CD4-positive, alpha-beta T cell (primary cell): ENCODE results near the gene PRKCSH. TPM values are rescaled to one million over a fixed set of nuclear protein-coding genes. Genes with fewer than 3 reads are reported as not detected.
"Not testable (repeated sequence)": the region's sequence is repeated elsewhere in the genome, so short reads cannot be mapped to it uniquely, and the experiment has no call there.

Experiments
- ATAC-seq: fragments of 200-7000 bp; cut with Tn5 transposase; one replicate; pipeline ENCODE4 v1.10.0; 2022; ENCODE audit warnings: mild to moderate bottlenecking; ENCODE audit not compliant: poor library complexity
- CTCF ChIA-PET: fragments of 350-600 bp; sonication (Branson Sonifier 250); formaldehyde crosslinking; loops from one replicate; lab custom pipeline; 2021; ENCODE audit warnings: antibody characterized with exemption, inconsistent platforms; lab: Charles Lee
- POLR2A ChIA-PET: fragments of 350-600 bp; sonication (Branson Sonifier 250); formaldehyde crosslinking; loops from one replicate; lab custom pipeline; 2021; ENCODE audit warnings: antibody characterized with exemption, inconsistent platforms; lab: Charles Lee
- DNase-seq, 14 experiments: peaks; one replicate each; pipeline ENCODE4 v3.0.0-alpha.2; 2013 to 2020; ENCODE audit warnings: mixed read lengths in 2 of 14
- H3K27ac ChIP-seq, 2 donors: one replicate each; pipeline versions ENCODE4 v1.5.1 to v1.7.0; 2013; ENCODE audit warnings: low read length in 2 of 2, low read depth in 1 of 2, mild to moderate bottlenecking in 1 of 2
- H3K27me3 ChIP-seq, 2 experiments: 1 replicate in 1 of 2; 2 replicates in 1 of 2; pipeline versions ENCODE4 v1.6.1 to v1.7.0; 2013; ENCODE audit warnings: low read length in 2 of 2, control low read depth in 1 of 2, mild to moderate bottlenecking in 1 of 2, moderate library complexity in 1 of 2; ENCODE audit not compliant: insufficient read depth in 2 of 2, control insufficient read depth in 1 of 2
- H3K36me3 ChIP-seq: one replicate; pipeline ENCODE4 v1.6.1; 2013; ENCODE audit warnings: low read length, control low read depth; ENCODE audit not compliant: insufficient read depth
- H3K4me1 ChIP-seq: one replicate; pipeline ENCODE4 v1.6.1; 2013; ENCODE audit warnings: low read length, control low read depth; ENCODE audit not compliant: insufficient read depth
- H3K4me3 ChIP-seq: one replicate; pipeline ENCODE4 v1.5.1; 2013; ENCODE audit warnings: mild to moderate bottlenecking, low read length, moderate library complexity
- H3K9me3 ChIP-seq, 2 experiments: 1 replicate in 1 of 2; 2 replicates in 1 of 2; pipeline versions ENCODE4 v1.6.1 to v1.7.0; 2013; ENCODE audit warnings: low read length in 2 of 2, mild to moderate bottlenecking in 2 of 2, control low read depth in 1 of 2, moderate library complexity in 1 of 2; ENCODE audit not compliant: control insufficient read depth in 1 of 2, insufficient read depth in 1 of 2
- H3K27ac Mint-ChIP-seq: one replicate; pipeline ENCODE4 v1.8.0; 2020; ENCODE audit warnings: mixed read lengths
- H3K27me3 Mint-ChIP-seq: one replicate; pipeline ENCODE4 v1.8.0; 2021; ENCODE audit warnings: mixed read lengths
- H3K36me3 Mint-ChIP-seq: one replicate; pipeline ENCODE4 v1.8.0; 2021; ENCODE audit warnings: low read depth, mixed read lengths
- H3K4me1 Mint-ChIP-seq: one replicate; pipeline ENCODE4 v1.8.0; 2021; ENCODE audit warnings: low read depth, mixed read lengths
- H3K4me3 Mint-ChIP-seq: one replicate; pipeline ENCODE4 v1.8.0; 2020; ENCODE audit warnings: mild to moderate bottlenecking, mixed read lengths
- H3K9me3 Mint-ChIP-seq: one replicate; pipeline ENCODE4 v1.8.0; 2020; ENCODE audit warnings: mixed read lengths
- CTCF ChIP-seq: fragments of 200-600 bp; IDR thresholded peaks from one replicate; pipeline ENCODE4 v1.8.0; 2022; ENCODE audit warnings: antibody characterized with exemption, mild to moderate bottlenecking
- intact Hi-C, 2 experiments: fragments of 100-400 bp; cut with DNase I in 1 of 2; cut with micrococcal nuclease in 1 of 2; formaldehyde crosslinking; loops; one replicate each; pipeline versions ENCODE4 v1.15.1 to v1.9.0; 2023 to 2025; cut with DNase I, micrococcal nuclease
- total RNA-seq, 174 experiments: library from RNA in 2 of 174; stranded (reverse) in 2 of 174; gene quantifications; one replicate each; pipeline ENCODE4 v1.2.3 and lab custom pipeline; 2021 to 2026

PRKCSH gene
- total RNA-seq, 2 experiments from 2014 or later = 257 to 260 TPM

DNA sequence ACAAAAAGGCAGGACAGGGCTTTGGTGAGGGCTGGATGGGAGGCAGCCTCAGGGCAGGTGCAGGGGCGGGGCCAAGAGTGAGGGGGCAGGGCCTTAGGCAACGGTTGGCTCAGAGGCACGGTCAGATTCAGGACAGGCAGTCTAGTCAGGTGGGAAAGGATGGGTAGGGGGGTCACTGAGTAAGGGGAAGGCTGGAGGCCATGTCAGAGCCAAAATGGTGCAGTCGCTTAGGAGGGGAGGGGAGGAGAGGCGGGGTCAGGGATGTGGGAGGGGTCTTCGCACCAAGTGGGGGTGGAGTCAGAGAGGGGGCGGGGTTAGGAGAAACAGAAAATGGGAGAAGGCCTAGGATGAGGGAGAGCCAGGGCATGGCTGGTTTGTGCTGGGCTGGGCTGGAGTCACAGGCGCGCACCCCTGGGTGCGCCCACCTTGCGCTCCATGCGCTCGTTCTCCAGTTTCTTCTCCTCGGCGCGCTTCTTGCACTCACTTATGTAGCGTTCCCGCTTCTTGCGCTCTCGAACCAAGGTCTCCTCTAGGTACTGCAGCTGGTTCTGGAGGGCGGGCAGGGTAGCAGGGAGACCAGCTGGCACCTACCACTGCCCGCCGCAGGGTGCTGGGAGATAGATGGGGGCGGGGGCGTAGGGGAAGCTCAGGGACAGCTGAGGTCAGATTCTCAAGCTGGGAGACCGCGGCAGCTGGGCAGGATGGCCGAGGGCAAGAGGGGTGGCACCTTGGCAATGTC is 9.5 kb upstream of the PRKCSH start:
- CTCF ChIA-PET = interaction anchor here (1.4 kb wide), 1 partner anchor 9 kb away, joined by 4 read pairs; the partner anchor contains the start of genes ODAD3 and PRKCSH

DNA sequence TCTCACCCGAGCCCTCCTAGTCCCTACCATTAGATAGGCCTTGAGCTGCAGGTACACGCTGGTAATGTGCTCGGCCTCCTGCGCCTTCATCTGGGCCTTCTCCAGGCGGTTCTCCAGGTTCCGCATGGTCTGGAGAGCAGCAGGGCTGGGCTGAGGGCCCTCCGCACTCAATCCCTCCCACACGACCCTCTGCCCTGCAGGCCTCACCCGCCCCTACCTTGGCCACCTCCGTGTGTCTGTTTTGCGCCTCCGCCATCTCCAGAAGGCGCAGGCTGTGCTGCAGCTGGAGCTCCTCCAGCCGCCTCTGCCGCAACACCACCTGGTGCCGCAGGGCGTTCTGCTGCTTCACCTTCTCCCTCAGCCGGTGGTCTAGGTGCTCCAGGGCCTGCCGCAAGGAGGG is 8.8 kb upstream of the PRKCSH start:
- CTCF ChIA-PET = interaction anchor here (1.4 kb wide), 1 partner anchor 8 kb away, joined by 4 read pairs; the partner anchor contains the start of genes ODAD3 and PRKCSH
- ATAC-seq = no peak
- Histone ChIP-seq H3K9me3 (peaks cover 0 to 23% of the 10 kb centered on the region in 2 experiments), H3K4me1 (peaks cover 26% of the 10 kb centered on the region), H3K36me3 (no peaks in the 10 kb centered on the region), H3K27ac (no peak overlapping the region), H3K27me3 (peaks cover 23 to 26% of the 10 kb centered on the region in 2 experiments), H3K4me3 (no peak overlapping the region)
- Mint-ChIP-seq H3K36me3 (no peaks in the 10 kb centered on the region), H3K27me3 (peaks cover 24% of the 10 kb centered on the region), H3K4me3 (no peak overlapping the region), H3K9me3 (no peaks in the 10 kb centered on the region), H3K27ac (no peak overlapping the region), H3K4me1 (peaks cover 18% of the 10 kb centered on the region)
- no peak for DNase-seq
- TF ChIP-seq CTCF = no peak
- intact Hi-C loops = no loop called here
- POLR2A ChIA-PET = no interaction called here

More for the DNA sequence above, 9.5 kb upstream of the PRKCSH start:
- intact Hi-C loops = no loop called here
- no peaks in the 10 kb centered on the region for H3K36me3 ChIP-seq
- Mint-ChIP-seq H3K4me3 (no peak overlapping the region), H3K27me3 (peaks cover 31% of the 10 kb centered on the region), H3K27ac (no peak overlapping the region), H3K36me3 (no peaks in the 10 kb centered on the region), H3K4me1 (peaks cover 26% of the 10 kb centered on the region), H3K9me3 (no peaks in the 10 kb centered on the region)
- no peak overlapping the region for H3K4me3 ChIP-seq
- DNase-seq (no peak), ATAC-seq (no peak)
- peaks cover 31 to 33% of the 10 kb centered on the region in 2 experiments for H3K27me3 ChIP-seq
- POLR2A ChIA-PET = no interaction called here
- H3K9me3 ChIP-seq = peaks cover 0 to 29% of the 10 kb centered on the region in 2 experiments
- no peak for TF ChIP-seq CTCF
- H3K27ac ChIP-seq = no peak overlapping the region
- peaks cover 33% of the 10 kb centered on the region for H3K4me1 ChIP-seq

GRCh38 chr19:11433526-11433925 is 1.9 kb upstream of the PRKCSH start:
- peaks cover 17% of the 10 kb centered on the region for H3K36me3 ChIP-seq

More at GRCh38 chr19:11433526-11433925, 1.9 kb upstream of the PRKCSH start:
- H3K4me1 ChIP-seq = peaks cover 26% of the 10 kb centered on the region
- H3K27me3 ChIP-seq, H3K9me3 Mint-ChIP-seq, CTCF ChIA-PET, ATAC-seq, DNase-seq, POLR2A ChIA-PET, H3K4me3 ChIP-seq, H3K27me3 Mint-ChIP-seq, H3K4me3 Mint-ChIP-seq, H3K27ac Mint-ChIP-seq, H3K27ac ChIP-seq, H3K9me3 ChIP-seq: not testable (repeated sequence)
- H3K36me3 Mint-ChIP-seq = peaks cover 27% of the 10 kb centered on the region
- peaks cover 21% of the 10 kb centered on the region for H3K4me1 Mint-ChIP-seq
- intact Hi-C loops = loop anchor here (5.0 to 10.0 kb wide), 3 partner anchors 51 to 304 kb away; partner anchors contain the start of genes ELAVL3 (in 1 of the 2) and ZNF823 (in 1 of the 2)
